Neuronal stem cell (in vitro differentiated cells): ENCODE measurements around the gene GCGR.

Experiments
- DNase-seq: peaks from one replicate; pipeline ENCODE4 v3.0.0-alpha.2; 2013; ENCODE audit warnings: low spot score
- H2AFZ ChIP-seq: one replicate; pipeline ENCODE4 v1.6.1; 2013; ENCODE audit warnings: mild to moderate bottlenecking, low read length, inconsistent platforms
- H2AK5ac ChIP-seq: 2 replicates; pipeline ENCODE4 v1.6.1; 2013; ENCODE audit warnings: low read depth, mild to moderate bottlenecking, inconsistent platforms, low read length, moderate library complexity, mixed read lengths
- H2BK120ac ChIP-seq: 2 replicates; pipeline ENCODE4 v1.6.1; 2013; ENCODE audit warnings: low read depth, mild to moderate bottlenecking, inconsistent platforms, low read length, moderate library complexity, mixed read lengths
- H2BK12ac ChIP-seq: one replicate; pipeline ENCODE4 v1.6.1; 2013; ENCODE audit warnings: low read length, inconsistent platforms
- H2BK15ac ChIP-seq: 2 replicates; pipeline ENCODE4 v1.6.1; 2013; ENCODE audit warnings: mild to moderate bottlenecking, low read length, inconsistent platforms, mixed read lengths
- H2BK5ac ChIP-seq: one replicate; pipeline ENCODE4 v1.6.1; 2013; ENCODE audit warnings: inconsistent platforms, mild to moderate bottlenecking, low read length, moderate library complexity
- H3K14ac ChIP-seq: one replicate; pipeline ENCODE4 v1.6.1; 2013; ENCODE audit warnings: low read length, inconsistent platforms
- H3K18ac ChIP-seq: 2 replicates; pipeline ENCODE4 v1.6.1; 2013; ENCODE audit warnings: low read length, inconsistent platforms
- H3K23ac ChIP-seq: 2 replicates; pipeline ENCODE4 v1.6.1; 2013; ENCODE audit warnings: low read depth, mild to moderate bottlenecking, mixed read lengths, low read length, inconsistent platforms; ENCODE audit not compliant: poor library complexity
- H3K27ac ChIP-seq: replicated peaks from 3 replicates; pipeline ENCODE4 v1.5.1; 2013; ENCODE audit warnings: low read length, inconsistent platforms
- H3K27me3 ChIP-seq, 3 experiments: 2 replicates each; pipeline ENCODE4 v1.6.1; 2013; ENCODE audit warnings: low read length in 3 of 3, mild to moderate bottlenecking in 2 of 3, inconsistent platforms in 1 of 3, low read depth in 1 of 3, mixed read lengths in 1 of 3, moderate library complexity in 1 of 3; ENCODE audit not compliant: control insufficient read depth in 3 of 3, insufficient read depth in 3 of 3
- H3K36me3 ChIP-seq, 2 donors: replicated peaks in 1 of 2; 2 replicates each; pipeline ENCODE4 v1.6.1; 2013; ENCODE audit warnings: low read length in 2 of 2; ENCODE audit not compliant: control insufficient read depth in 2 of 2, insufficient read depth in 2 of 2
- H3K4ac ChIP-seq: 2 replicates; pipeline ENCODE4 v1.6.1; 2013; ENCODE audit warnings: inconsistent platforms, mild to moderate bottlenecking, low read length, moderate library complexity
- H3K4me1 ChIP-seq, 2 donors: 1 replicate in 1 of 2; 2 replicates in 1 of 2; pipeline ENCODE4 v1.6.1; 2013; ENCODE audit warnings: low read length in 2 of 2, low read depth in 1 of 2; ENCODE audit not compliant: control insufficient read depth in 2 of 2, insufficient read depth in 1 of 2
- H3K4me2 ChIP-seq: one replicate; pipeline ENCODE4 v1.6.1; 2013; ENCODE audit warnings: mild to moderate bottlenecking, low read length, inconsistent platforms; ENCODE audit not compliant: insufficient read depth, poor library complexity, severe bottlenecking
- H3K4me3 ChIP-seq, 2 donors: 2 replicates each; pipeline ENCODE4 v1.5.1; 2013; ENCODE audit warnings: low read length in 2 of 2, mild to moderate bottlenecking in 2 of 2, inconsistent platforms in 1 of 2, moderate library complexity in 1 of 2
- H3K79me1 ChIP-seq: one replicate; pipeline ENCODE4 v1.6.1; 2013; ENCODE audit warnings: low read depth, mild to moderate bottlenecking, inconsistent platforms, low read length, moderate library complexity
- H3K9ac ChIP-seq: one replicate; pipeline ENCODE4 v1.6.1; 2013; ENCODE audit warnings: mild to moderate bottlenecking, low read depth, low read length, inconsistent platforms; ENCODE audit not compliant: poor library complexity
- H3K9me3 ChIP-seq, 2 donors: replicated peaks in 1 of 2; 2 replicates each; pipeline versions ENCODE3 to v1.6.1; 2013; ENCODE audit warnings: low read length in 2 of 2, mild to moderate bottlenecking in 2 of 2, inconsistent platforms in 1 of 2, low read depth in 1 of 2, mixed read lengths in 1 of 2, moderate library complexity in 1 of 2; ENCODE audit not compliant: control insufficient read depth in 2 of 2, insufficient read depth in 1 of 2
- H4K8ac ChIP-seq: one replicate; pipeline ENCODE4 v1.6.1; 2013; ENCODE audit warnings: low read depth, mild to moderate bottlenecking, inconsistent platforms, low read length, moderate library complexity
- H4K91ac ChIP-seq: one replicate; pipeline ENCODE4 v1.6.1; 2013; ENCODE audit warnings: low read length, low read depth, mild to moderate bottlenecking, inconsistent platforms; ENCODE audit not compliant: poor library complexity
- WGBS, 2 donors: extraction: QIAGEN DNeasy Blood & Tissue Kit; methylation state at CpG; one replicate each; pipeline ENCODE4 v1.1.7; 2013; ENCODE audit warnings: missing lambda C conversion rate in 2 of 2, mixed read lengths in 1 of 2; ENCODE audit not compliant: insufficient read length in 2 of 2, insufficient replicate concordance in 1 of 2; ENCODE audit errors: extremely low coverage in 2 of 2; 5-methylcytosine and 5-hydroxymethylcytosine counted together

GCGR gene

GRCh38 chr17:81812571-81813370 lies 8.8 kb downstream of the GCGR start:
- Histone ChIP-seq H3K9me3 (no peaks in the 10 kb centered on the region), H2BK5ac (no peak overlapping the region), H2AK5ac (peak overlapping the region; percentile 63), H3K4me2 (no peak overlapping the region), H3K9ac (peak overlapping the region; percentile 70), H2AFZ (no peak overlapping the region), H3K79me1 (peaks cover 7% of the 10 kb centered on the region), H3K36me3 (no peaks in the 10 kb centered on the region), H3K14ac (peak overlapping the region; percentile 71), H3K27me3 (peaks cover 0 to 35% (median 4%) of the 10 kb centered on the region in 3 experiments), H3K4ac (no peak overlapping the region), H3K4me1 (peaks cover 2 to 3% of the 10 kb centered on the region in 2 donors), H3K23ac (peak overlapping the region; percentile 65), H3K18ac (peak overlapping the region; percentile 64), H3K27ac (no peak overlapping the region), H2BK12ac (peak overlapping the region; percentile 41), H4K91ac (peak overlapping the region; percentile 53), H4K8ac (no peak overlapping the region), H3K4me3 (no peak overlapping the region), H2BK15ac (peak overlapping the region; percentile 81), H2BK120ac (peak overlapping the region; percentile 47)
- DNase-seq: no peak
- no CpG with 5 or more reads among the region's 45 CpGs for whole genome bisulfite sequencing, 2 donors

GRCh38 chr17:81813371-81813684 lies 9.4 kb downstream of the GCGR start:
- no peak overlapping the region for H3K9ac ChIP-seq
- peak overlapping the region; percentile 63 for H2AK5ac ChIP-seq
- H3K23ac ChIP-seq: peak overlapping the region; percentile 73
- peak overlapping the region; percentile 47 for H2BK120ac ChIP-seq
- peak overlapping the region; percentile 71 for H3K14ac ChIP-seq
- peak overlapping the region; percentile 17 for H3K18ac ChIP-seq
- peaks cover 0 to 30% (median 3%) of the 10 kb centered on the region in 3 experiments for H3K27me3 ChIP-seq
- DNase-seq: no peak
- H2AFZ ChIP-seq: no peak overlapping the region
- no CpG with 5 or more reads among the region's 15 CpGs for WGBS, 2 donors
- no peak overlapping the region for H4K8ac ChIP-seq
- no peak overlapping the region for H4K91ac ChIP-seq
- H3K4me1 ChIP-seq: peaks cover 3% of the 10 kb centered on the region in 2 donors
- H2BK5ac ChIP-seq: no peak overlapping the region
- peaks cover 7% of the 10 kb centered on the region for H3K79me1 ChIP-seq
- no peak overlapping the region for H2BK12ac ChIP-seq
- no peak overlapping the region for H3K27ac ChIP-seq
- no peaks in the 10 kb centered on the region for H3K9me3 ChIP-seq
- no peak overlapping the region for H3K4me3 ChIP-seq
- H3K36me3 ChIP-seq: no peaks in the 10 kb centered on the region
- no peak overlapping the region for H3K4me2 ChIP-seq
- H2BK15ac ChIP-seq: peak overlapping the region; percentile 49
- no peak overlapping the region for H3K4ac ChIP-seq

- no peak overlapping the region for H3K4me2 ChIP-seq
- no peak overlapping the region for H2BK120ac ChIP-seq
- H3K9ac ChIP-seq: peak overlapping the region; percentile 44
- peak overlapping the region; percentile 92 for H2AK5ac ChIP-seq
- peak overlapping the region; percentile 58 for H2BK12ac ChIP-seq
- DNase-seq: no peak
- no peak overlapping the region for H3K4me3 ChIP-seq
- WGBS, 2 donors: no CpG with 5 or more reads among the region's 41 CpGs
- H3K27me3 ChIP-seq: peaks cover 0 to 24% (median 1%) of the 10 kb centered on the region in 3 experiments
- no peak overlapping the region for H2AFZ ChIP-seq
- no peaks in the 10 kb centered on the region for H3K9me3 ChIP-seq
- H3K27ac ChIP-seq: no peak overlapping the region
- no peak overlapping the region for H4K91ac ChIP-seq
- H3K36me3 ChIP-seq: no peaks in the 10 kb centered on the region
- H3K18ac ChIP-seq: peak overlapping the region; percentile 64
- H2BK15ac ChIP-seq: peak overlapping the region; percentile 49
- no peak overlapping the region for H4K8ac ChIP-seq
- peak overlapping the region; percentile 73 for H3K23ac ChIP-seq
- H3K4me1 ChIP-seq: peaks cover 3 to 5% of the 10 kb centered on the region in 2 donors
- H3K14ac ChIP-seq: peak overlapping the region; percentile 89
- no peak overlapping the region for H3K4ac ChIP-seq
- H3K79me1 ChIP-seq: peaks cover 5% of the 10 kb centered on the region
- H2BK5ac ChIP-seq: no peak overlapping the region
Observed at GRCh38 chr17:81813861-81814683, 10.1 kb downstream of the GCGR start.
